HCT116 (cell line): ENCODE results near the gene PVALEF.

Experiments used
- ATF3 ChIP-seq: IDR thresholded peaks from 2 replicates; pipeline ENCODE4 v1.6.1; 2012
- CTCF ChIP-seq, 3 experiments: fragments of 200-600 bp in 1 of 3; sonication (generic) in 1 of 3; IDR thresholded peaks in 2 of 3; conservative IDR thresholded peaks in 1 of 3; 2 replicates each; pipeline ENCODE4 v1.5.1; 2012 to 2017; ENCODE audit warnings: low read depth in 2 of 3, low read length in 2 of 3, antibody characterized with exemption in 1 of 3, borderline replicate concordance in 1 of 3, control low read depth in 1 of 3, mild to moderate bottlenecking in 1 of 3, mixed read lengths in 1 of 3, mixed run types in 1 of 3, moderate library complexity in 1 of 3; ENCODE audit not compliant: insufficient read depth in 1 of 3
- ELF1 ChIP-seq: IDR thresholded peaks from 2 replicates; pipeline ENCODE4 v1.6.1; 2012; ENCODE audit warnings: low read depth, borderline replicate concordance
- EZH2 ChIP-seq: fragments of 200-600 bp; sonication (generic); IDR thresholded peaks from 2 replicates; pipeline ENCODE4 v1.6.1; 2017; ENCODE audit warnings: antibody characterized with exemption, mixed run types
- FOSL1 ChIP-seq: IDR thresholded peaks from 2 replicates; pipeline ENCODE4 v1.6.1; 2012; ENCODE audit warnings: low read depth
- JUND ChIP-seq: IDR thresholded peaks from 2 replicates; pipeline ENCODE4 v1.6.1; 2012
- MAX ChIP-seq: IDR thresholded peaks from 2 replicates; pipeline ENCODE4 v1.6.1; 2012
- POLR2A ChIP-seq: IDR thresholded peaks from 2 replicates; pipeline ENCODE4 v1.7.0; 2011; ENCODE audit warnings: borderline replicate concordance; ENCODE audit not compliant: insufficient read depth, insufficient read length; ENCODE audit errors: extremely low read depth
- RAD21 ChIP-seq: IDR thresholded peaks from 2 replicates; pipeline ENCODE4 v1.6.1; 2012; ENCODE audit warnings: low read depth, mild to moderate bottlenecking
- SIN3A ChIP-seq: IDR thresholded peaks from 2 replicates; pipeline ENCODE4 v1.6.1; 2012; ENCODE audit warnings: low read depth
- SP1 ChIP-seq: IDR thresholded peaks from 2 replicates; pipeline ENCODE4 v1.6.1; 2012; ENCODE audit warnings: low read depth
- SRF ChIP-seq: IDR thresholded peaks from 2 replicates; pipeline ENCODE4 v1.6.1; 2012; ENCODE audit warnings: low read depth
- ZBTB33 ChIP-seq: IDR thresholded peaks from 2 replicates; pipeline ENCODE4 v1.6.1; 2011; ENCODE audit warnings: mild to moderate bottlenecking, low read length, moderate library complexity; ENCODE audit not compliant: insufficient replicate concordance; ENCODE audit errors: extremely low read depth
- ZNF274 ChIP-seq: fragments of 200-500 bp; sonication (Bioruptor generic); IDR thresholded peaks from 2 replicates; pipeline ENCODE4 v1.6.1; 2014; ENCODE audit warnings: mild to moderate bottlenecking, low read depth, low read length, inconsistent platforms

DNA sequence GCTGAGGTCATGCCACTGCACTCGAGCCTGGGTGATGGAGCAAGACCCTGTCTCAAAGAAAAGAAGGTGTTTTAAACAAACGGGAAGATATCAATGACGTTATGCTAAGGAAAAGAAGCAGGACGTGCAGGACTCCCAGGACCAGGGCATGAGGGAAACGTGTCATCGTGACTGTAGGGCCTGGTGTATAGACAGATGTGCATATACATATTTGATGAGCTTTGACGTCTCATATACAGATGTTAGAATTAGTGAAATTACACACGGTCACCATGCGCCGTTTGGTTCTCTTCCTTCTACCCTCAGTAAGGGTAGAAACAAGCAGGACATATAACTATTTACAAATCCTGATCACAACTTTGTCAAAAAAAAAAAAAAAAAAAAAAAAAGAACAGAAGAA lies 17.6 kb upstream of the PVALEF start:
- no peak for TF ChIP-seq FOSL1
- no peak for TF ChIP-seq ELF1
- no peak for TF ChIP-seq CTCF (IDR thresholded peaks at IDR 0.05 in 2 of 3, conservative IDR thresholded peaks at IDR 0.05 in 1 of 3; ENCODE audit: borderline replicate concordance in 1 of 3, insufficient read depth in 1 of 3, low read depth in 2 of 3, low read length in 2 of 3)
- TF ChIP-seq EZH2 = no peak
- TF ChIP-seq POLR2A = no peak
- TF ChIP-seq SIN3A = no peak
- TF ChIP-seq ATF3 = no peak
- no peak for TF ChIP-seq ZNF274
- TF ChIP-seq ZBTB33 = no peak
- no peak for TF ChIP-seq MAX
- no peak for TF ChIP-seq SRF
- no peak for TF ChIP-seq JUND
- no peak for TF ChIP-seq RAD21
- TF ChIP-seq SP1 = no peak
